Rectal smooth muscle tissue (tissue), 1 donor: ENCODE measurements around the gene HABP2.

Source experiments
- H3K27ac ChIP-seq: one replicate; pipeline ENCODE4 v1.7.0; 2013; ENCODE audit warnings: low read depth, low read length, inconsistent platforms
- H3K27me3 ChIP-seq: one replicate; pipeline ENCODE4 v1.7.0; 2013; ENCODE audit warnings: low read length; ENCODE audit not compliant: control insufficient read depth, insufficient read depth
- H3K36me3 ChIP-seq: one replicate; pipeline ENCODE4 v1.7.0; 2013; ENCODE audit warnings: low read length; ENCODE audit not compliant: control insufficient read depth, insufficient read depth
- H3K4me1 ChIP-seq: one replicate; pipeline ENCODE4 v1.7.0; 2013; ENCODE audit warnings: low read length; ENCODE audit not compliant: control insufficient read depth, insufficient read depth
- H3K4me3 ChIP-seq: one replicate; pipeline ENCODE4 v1.7.0; 2013; ENCODE audit warnings: low read length
- H3K9ac ChIP-seq: one replicate; pipeline ENCODE4 v1.7.0; 2013; ENCODE audit warnings: low read length

Gene HABP2

GRCh38 chr10:113530476-113530875 is 22.4 kb upstream of the HABP2 start:
- Histone ChIP-seq H3K27me3 (no peaks in the 10 kb centered on the region), H3K27ac (no peak overlapping the region), H3K4me1 (no peaks in the 10 kb centered on the region), H3K36me3 (no peaks in the 10 kb centered on the region), H3K4me3 (no peak overlapping the region), H3K9ac (no peak overlapping the region)

GRCh38 chr10:113532724-113533123 is 20.1 kb upstream of the HABP2 start:
- no peaks in the 10 kb centered on the region for H3K36me3 ChIP-seq
- H3K4me3 ChIP-seq: no peak overlapping the region
- H3K27ac ChIP-seq: no peak overlapping the region
- no peaks in the 10 kb centered on the region for H3K4me1 ChIP-seq
- no peak overlapping the region for H3K9ac ChIP-seq
- H3K27me3 ChIP-seq: no peaks in the 10 kb centered on the region

DNA sequence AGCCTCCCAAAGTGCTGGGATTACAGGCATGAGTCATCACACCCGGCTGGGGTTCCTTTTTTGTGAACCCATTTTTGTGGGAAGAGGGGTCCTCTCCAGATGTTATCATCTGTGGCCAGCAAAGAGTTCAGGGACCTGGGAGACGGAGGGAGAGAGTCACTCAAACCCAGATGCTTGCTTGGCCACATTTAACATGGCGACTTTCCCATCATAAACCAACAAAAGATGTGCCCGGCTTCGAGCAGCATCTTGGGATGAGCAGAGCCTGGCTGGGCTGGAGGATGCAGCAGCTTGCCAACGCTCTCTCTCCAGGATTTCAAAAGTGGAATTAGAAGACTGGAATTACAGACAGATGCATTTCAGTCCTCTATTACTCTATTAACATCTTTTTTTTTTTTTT is 19.1 kb upstream of the HABP2 start:
- Histone ChIP-seq H3K27me3 (no peaks in the 10 kb centered on the region), H3K36me3 (no peaks in the 10 kb centered on the region), H3K9ac (no peak overlapping the region), H3K27ac (no peak overlapping the region), H3K4me3 (no peak overlapping the region), H3K4me1 (no peaks in the 10 kb centered on the region)

GRCh38 chr10:113534423-113534822 is 18.4 kb upstream of the HABP2 start:
- Histone ChIP-seq H3K27me3 (no peaks in the 10 kb centered on the region), H3K9ac (no peak overlapping the region), H3K4me1 (no peaks in the 10 kb centered on the region), H3K4me3 (no peak overlapping the region), H3K27ac (no peak overlapping the region), H3K36me3 (no peaks in the 10 kb centered on the region)

DNA sequence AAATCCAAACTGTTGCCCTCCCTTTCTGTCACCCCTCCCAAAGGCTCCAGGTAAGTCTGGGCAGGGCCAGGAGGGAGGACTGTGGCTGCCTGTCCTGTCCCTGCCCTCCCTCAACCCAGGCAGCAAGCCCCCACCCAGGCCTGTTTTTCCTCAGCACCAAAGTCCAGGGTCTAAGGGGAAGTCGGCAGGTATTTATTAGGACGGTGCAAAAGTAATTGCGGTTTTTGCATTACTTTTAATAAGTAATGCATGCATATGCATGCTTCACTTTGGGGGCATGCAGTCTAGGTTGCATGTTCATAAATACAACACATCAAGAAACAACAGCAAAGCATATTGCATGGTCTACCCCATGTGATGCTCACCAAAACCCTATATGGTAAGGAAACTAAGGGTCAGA is 15.2 kb upstream of the HABP2 start:
- H3K27me3 ChIP-seq: no peaks in the 10 kb centered on the region
- H3K36me3 ChIP-seq: no peaks in the 10 kb centered on the region
- no peak overlapping the region for H3K9ac ChIP-seq
- H3K4me1 ChIP-seq: no peaks in the 10 kb centered on the region
- no peak overlapping the region for H3K4me3 ChIP-seq
- H3K27ac ChIP-seq: no peak overlapping the region

- H3K9ac ChIP-seq: no peak overlapping the region
- no peaks in the 10 kb centered on the region for H3K36me3 ChIP-seq
- H3K27ac ChIP-seq: no peak overlapping the region
- no peak overlapping the region for H3K4me3 ChIP-seq
- no peaks in the 10 kb centered on the region for H3K4me1 ChIP-seq
- no peaks in the 10 kb centered on the region for H3K27me3 ChIP-seq
These were observed 14.7 kb upstream of the HABP2 start for GRCh38 chr10:113538151-113538550.

DNA sequence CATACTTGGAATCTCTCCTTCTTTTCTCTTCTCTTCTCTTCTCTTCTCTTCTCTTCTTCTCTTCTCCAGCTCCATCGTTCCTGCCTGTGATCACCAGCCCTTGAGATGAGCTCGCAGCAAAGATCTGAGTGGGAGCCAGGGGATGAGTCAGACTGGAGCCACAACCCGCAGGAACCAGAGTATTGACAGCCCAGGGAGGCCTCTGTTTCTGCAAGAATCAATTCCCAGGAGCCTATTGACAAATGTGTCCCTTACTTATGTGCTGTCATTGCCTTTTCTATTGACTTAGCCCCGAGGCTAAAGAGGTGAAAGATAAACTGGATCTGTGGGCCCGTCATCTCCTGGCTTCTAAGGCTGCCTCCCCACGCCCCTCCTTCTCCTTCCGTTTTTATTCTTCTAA is 13.1 kb upstream of the HABP2 start:
- no peak overlapping the region for H3K27ac ChIP-seq
- H3K4me3 ChIP-seq: no peak overlapping the region
- H3K27me3 ChIP-seq: no peaks in the 10 kb centered on the region
- no peak overlapping the region for H3K9ac ChIP-seq
- H3K36me3 ChIP-seq: no peaks in the 10 kb centered on the region
- H3K4me1 ChIP-seq: no peaks in the 10 kb centered on the region

DNA sequence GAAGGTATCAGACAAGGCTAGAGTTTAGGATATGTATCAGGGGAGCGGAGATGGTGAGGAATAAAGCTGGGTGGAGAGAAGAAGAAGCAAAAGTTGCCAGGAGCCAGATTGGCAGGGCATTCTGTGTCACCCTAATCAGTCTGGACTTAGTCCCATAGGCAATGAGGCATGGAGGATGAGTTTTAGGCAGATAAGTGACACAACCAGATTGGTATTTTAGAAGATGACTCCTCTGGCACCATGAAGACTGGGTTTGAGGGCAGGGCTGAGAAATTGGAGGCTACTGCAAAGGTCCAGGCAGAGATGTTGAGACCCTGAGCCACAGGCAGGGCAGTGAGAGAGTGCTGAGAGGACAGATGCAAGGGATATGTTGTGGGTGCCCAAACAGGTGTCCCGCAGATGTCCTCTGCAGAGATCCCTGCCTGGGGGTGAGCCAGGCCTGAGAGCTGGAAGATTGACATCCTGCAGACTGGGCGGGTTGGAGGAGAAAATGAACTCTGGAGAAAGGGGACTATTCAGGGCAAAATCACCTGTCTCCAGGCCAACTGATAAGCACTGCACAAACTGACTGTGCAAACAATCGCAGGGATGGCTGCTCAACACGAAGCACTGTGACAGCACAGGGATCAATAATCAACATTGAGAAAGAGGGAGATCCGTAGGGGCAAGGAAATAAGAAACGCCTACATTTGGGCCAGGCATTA is 11.9 kb upstream of the HABP2 start:
- Histone ChIP-seq H3K36me3 (no peaks in the 10 kb centered on the region), H3K4me1 (no peaks in the 10 kb centered on the region), H3K4me3 (no peak overlapping the region), H3K27me3 (no peaks in the 10 kb centered on the region), H3K9ac (no peak overlapping the region), H3K27ac (no peak overlapping the region)

- Histone ChIP-seq H3K4me1 (no peaks in the 10 kb centered on the region), H3K9ac (no peak overlapping the region), H3K27ac (no peak overlapping the region), H3K36me3 (no peaks in the 10 kb centered on the region), H3K4me3 (no peak overlapping the region), H3K27me3 (no peaks in the 10 kb centered on the region)
These were observed 11.3 kb upstream of the HABP2 start for GRCh38 chr10:113541549-113541927.

- Histone ChIP-seq H3K36me3 (no peaks in the 10 kb centered on the region), H3K27ac (no peak overlapping the region), H3K27me3 (no peaks in the 10 kb centered on the region), H3K4me3 (no peak overlapping the region), H3K9ac (no peak overlapping the region), H3K4me1 (no peaks in the 10 kb centered on the region)
These were observed 9.5 kb upstream of the HABP2 start for GRCh38 chr10:113543107-113543955.

DNA sequence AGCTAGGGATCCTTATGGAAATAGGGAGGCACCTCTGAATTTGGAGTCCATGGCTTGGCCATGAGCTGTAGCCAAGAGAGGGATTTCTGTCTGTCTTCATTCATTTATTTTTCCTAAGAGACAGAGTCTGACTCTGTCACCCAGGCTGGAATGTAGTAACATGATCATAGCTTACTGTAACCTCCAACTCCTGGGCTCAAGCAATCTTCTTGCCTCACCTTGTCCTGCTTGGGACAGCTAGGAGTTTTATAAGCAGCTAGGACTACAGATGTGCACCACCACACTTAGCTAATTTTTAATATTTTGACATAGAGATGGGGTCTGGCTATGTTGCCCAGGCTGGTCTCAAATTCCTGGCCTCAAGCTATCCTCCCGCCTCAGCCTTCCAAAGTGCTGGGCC is 8.5 kb upstream of the HABP2 start:
- Histone ChIP-seq H3K27me3 (no peaks in the 10 kb centered on the region), H3K36me3 (no peaks in the 10 kb centered on the region), H3K4me3 (no peak overlapping the region), H3K9ac (no peak overlapping the region), H3K27ac (no peak overlapping the region), H3K4me1 (no peaks in the 10 kb centered on the region)

- Histone ChIP-seq H3K9ac (no peak overlapping the region), H3K27ac (no peak overlapping the region), H3K27me3 (no peaks in the 10 kb centered on the region), H3K36me3 (no peaks in the 10 kb centered on the region), H3K4me3 (no peak overlapping the region), H3K4me1 (no peaks in the 10 kb centered on the region)
These were observed 5.4 kb upstream of the HABP2 start for GRCh38 chr10:113547426-113547825.

GRCh38 chr10:113549856-113550255 is 3.0 kb upstream of the HABP2 start:
- Histone ChIP-seq H3K9ac (no peak overlapping the region), H3K36me3 (no peaks in the 10 kb centered on the region), H3K27me3 (no peaks in the 10 kb centered on the region), H3K4me1 (no peaks in the 10 kb centered on the region), H3K4me3 (no peak overlapping the region), H3K27ac (no peak overlapping the region)
